ENCODE measurements around the gene KRTAP2-2.

Gene KRTAP2-2

DNA sequence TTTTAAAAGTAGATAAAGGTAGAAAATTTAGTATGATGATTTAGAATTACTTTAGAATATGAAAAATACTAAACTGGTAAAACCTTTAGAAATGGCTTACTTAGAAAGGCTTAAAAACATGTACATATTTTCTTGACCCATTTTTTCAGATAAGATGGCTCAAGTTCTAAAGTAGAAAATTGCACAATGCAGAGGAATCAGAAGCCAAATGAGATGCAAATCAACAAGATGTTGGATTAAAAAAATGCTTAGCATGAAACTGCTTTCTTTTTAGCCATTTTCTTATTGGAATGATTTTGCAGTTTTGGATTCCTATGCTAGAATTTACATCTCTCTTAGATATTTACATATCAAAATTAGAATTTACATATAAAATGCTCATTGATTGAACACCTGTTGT lies 44.6 kb downstream of the KRTAP2-2 start:
- Mint-ChIP-seq H3K36me3 (ENCODE audit: insufficient read depth) (no peaks in the 10 kb centered on the region), H3K9me3 (no peaks in the 10 kb centered on the region), H3K4me1 (no peaks in the 10 kb centered on the region), H3K4me3 (no peak overlapping the region), H3K27ac (ENCODE audit: low read depth) (no peak overlapping the region), H3K27me3 (peaks cover 8% of the 10 kb centered on the region)
- ATAC-seq (replicated peaks; ENCODE audit: extremely low read depth, poor library complexity, severe bottlenecking) (no peak), DNase-seq (ENCODE audit: low spot score in 2 of 2) (no peak)

GRCh38 chr17:41009936-41010335 lies 45.1 kb downstream of the KRTAP2-2 start:
- no peak for ATAC-seq (replicated peaks; ENCODE audit: extremely low read depth, poor library complexity, severe bottlenecking)
- no peak for DNase-seq (ENCODE audit: low spot score in 2 of 2)
- Mint-ChIP-seq H3K4me3 (no peak overlapping the region), H3K36me3 (ENCODE audit: insufficient read depth) (no peaks in the 10 kb centered on the region), H3K9me3 (no peaks in the 10 kb centered on the region), H3K27me3 (peaks cover 3% of the 10 kb centered on the region), H3K4me1 (no peaks in the 10 kb centered on the region), H3K27ac (ENCODE audit: low read depth) (no peak overlapping the region)

- ATAC-seq (replicated peaks; ENCODE audit: extremely low read depth, poor library complexity, severe bottlenecking) (no peak), DNase-seq (ENCODE audit: low spot score in 2 of 2) (no peak)
- no peaks in the 10 kb centered on the region for H3K9me3 Mint-ChIP-seq
- H3K27ac Mint-ChIP-seq (ENCODE audit: low read depth), result no peak overlapping the region
- no peaks in the 10 kb centered on the region for H3K4me1 Mint-ChIP-seq
- H3K27me3 Mint-ChIP-seq, result peaks cover 6% of the 10 kb centered on the region
- no peak overlapping the region for H3K4me3 Mint-ChIP-seq
- H3K36me3 Mint-ChIP-seq (ENCODE audit: insufficient read depth), result no peaks in the 10 kb centered on the region
These were observed 45.7 kb downstream of the KRTAP2-2 start for GRCh38 chr17:41009301-41009760.

DNA sequence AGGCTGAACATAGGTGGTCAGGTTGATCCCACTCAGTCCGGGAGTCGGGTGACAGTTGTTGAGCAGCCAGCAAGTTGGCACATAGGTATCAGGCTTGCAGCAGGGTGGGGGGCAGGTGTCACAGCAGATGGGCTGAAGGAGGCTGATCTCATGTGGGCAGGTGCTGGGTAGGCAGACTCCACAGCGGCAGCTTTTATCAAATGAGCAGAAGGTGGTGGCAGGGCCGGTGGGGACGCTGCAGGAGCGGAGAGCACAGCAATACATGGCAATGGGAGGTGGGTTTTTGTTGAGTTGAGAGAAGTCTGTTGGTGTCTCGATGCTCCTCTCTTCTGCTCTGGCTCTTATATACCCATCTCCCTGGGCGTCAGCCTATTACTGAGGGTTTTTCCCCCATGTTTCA lies 46.2 kb downstream of the KRTAP2-2 start, which contains the start of gene KRTAP3-1:
Gene KRTAP3-1, minus strand, starts transcription at position 318 of the 400 bp plus-strand sequence. Its CDS starts 54 bp downstream, at position 264.
- no peak within 1 kb of the TSS for H3K27ac Mint-ChIP-seq (ENCODE audit: low read depth)
- H3K27me3 Mint-ChIP-seq, result peaks cover 11% of the 10 kb centered on the region
- DNase-seq (ENCODE audit: low spot score in 2 of 2) (no peak), ATAC-seq (replicated peaks; ENCODE audit: extremely low read depth, poor library complexity, severe bottlenecking) (no peak)
- no peaks in the 10 kb centered on the region for H3K9me3 Mint-ChIP-seq
- H3K36me3 Mint-ChIP-seq (ENCODE audit: insufficient read depth), result no peaks in the 10 kb centered on the region
- no peaks in the 10 kb centered on the region for H3K4me1 Mint-ChIP-seq
- H3K4me3 Mint-ChIP-seq, result no peak within 1 kb of the TSS
